Activated T-cell treated with anti-CD3 and anti-CD28 coated beads for 4 hours (primary cell): ENCODE data around the gene ALX3.

Source experiments
- DNase-seq: peaks from one replicate; pipeline ENCODE4 v3.0.0-alpha.2; 2020

Gene ALX3

GRCh38 chr1:110063781-110064180 is 6.7 kb downstream of the ALX3 start:
- DNase-seq: no peak

- DNase-seq: no peak
Measured at GRCh38 chr1:110062612-110063011, 7.9 kb downstream of the ALX3 start.

- DNase-seq: no peak
Measured at GRCh38 chr1:110061341-110061740, 9.1 kb downstream of the ALX3 start.

- DNase-seq: no peak
Measured at GRCh38 chr1:110060662-110061060, 9.8 kb downstream of the ALX3 start.

GRCh38 chr1:110060034-110060661 is 10.3 kb downstream of the ALX3 start:
- DNase-seq: peak; percentile 70

- no peak for DNase-seq
Measured at GRCh38 chr1:110059133-110059863, 11.2 kb downstream of the ALX3 start.

- no peak for DNase-seq
Measured at GRCh38 chr1:110058591-110058990, 11.9 kb downstream of the ALX3 start.

GRCh38 chr1:110057963-110058518 is 12.4 kb downstream of the ALX3 start:
- DNase-seq: no peak

GRCh38 chr1:110056776-110057175 is 13.7 kb downstream of the ALX3 start:
- DNase-seq: no peak

GRCh38 chr1:110056285-110056683 is 14.2 kb downstream of the ALX3 start:
- no peak for DNase-seq

GRCh38 chr1:110055493-110056284 is 14.8 kb downstream of the ALX3 start:
- no peak for DNase-seq

GRCh38 chr1:110053552-110054428 is 16.7 kb downstream of the ALX3 start:
- DNase-seq: peak; percentile 68

- no peak for DNase-seq
Measured at GRCh38 chr1:110051262-110051648, 19.2 kb downstream of the ALX3 start.

- no peak for DNase-seq
Measured at GRCh38 chr1:110050602-110051261, 19.7 kb downstream of the ALX3 start.

- no peak for DNase-seq
Measured at GRCh38 chr1:110049801-110050601, 20.5 kb downstream of the ALX3 start.

- DNase-seq: no peak
Measured at GRCh38 chr1:110048923-110049601, 21.4 kb downstream of the ALX3 start.

- DNase-seq: no peak
Measured at GRCh38 chr1:110048240-110048639, 22.2 kb downstream of the ALX3 start.

GRCh38 chr1:110047463-110047862 is 23.0 kb downstream of the ALX3 start:
- DNase-seq: no peak

GRCh38 chr1:110043016-110043415 is 27.5 kb downstream of the ALX3 start:
- no peak for DNase-seq

- DNase-seq: peak; percentile 36
Measured at GRCh38 chr1:110040548-110040947, 29.9 kb downstream of the ALX3 start.
